CD4-positive, alpha-beta T cell treated with Interleukin-17A for 4 hours (primary cell): ENCODE data around the gene ANKRD10.

Source experiments
- DNase-seq: peaks from one replicate; pipeline ENCODE4 v3.0.0-alpha.2; 2020; ENCODE audit warnings: mixed read lengths

The ANKRD10 gene

DNA sequence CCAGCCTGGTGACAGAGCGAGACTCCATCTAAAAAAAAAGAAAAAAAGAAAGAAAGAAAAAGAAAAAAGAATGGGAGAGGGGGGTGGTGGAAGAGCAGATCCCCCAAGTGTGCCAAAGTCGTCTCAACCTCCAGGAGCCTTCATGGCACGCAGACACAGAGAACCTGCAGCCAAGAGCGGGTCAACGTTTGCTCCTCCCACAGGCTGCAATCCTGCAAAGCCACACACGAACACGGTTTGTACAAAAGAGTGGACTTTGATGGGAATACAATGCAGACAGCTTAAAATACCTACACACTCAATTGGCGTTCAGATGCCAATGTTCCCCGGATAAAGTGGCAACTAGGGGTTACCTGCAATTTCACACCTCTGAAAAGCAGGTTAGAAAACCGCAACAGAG, 29.4 kb downstream of the ANKRD10 start:
- DNase-seq: no peak

GRCh38 chr13:110884517-110884916, 30.4 kb downstream of the ANKRD10 start:
- no peak for DNase-seq

DNA sequence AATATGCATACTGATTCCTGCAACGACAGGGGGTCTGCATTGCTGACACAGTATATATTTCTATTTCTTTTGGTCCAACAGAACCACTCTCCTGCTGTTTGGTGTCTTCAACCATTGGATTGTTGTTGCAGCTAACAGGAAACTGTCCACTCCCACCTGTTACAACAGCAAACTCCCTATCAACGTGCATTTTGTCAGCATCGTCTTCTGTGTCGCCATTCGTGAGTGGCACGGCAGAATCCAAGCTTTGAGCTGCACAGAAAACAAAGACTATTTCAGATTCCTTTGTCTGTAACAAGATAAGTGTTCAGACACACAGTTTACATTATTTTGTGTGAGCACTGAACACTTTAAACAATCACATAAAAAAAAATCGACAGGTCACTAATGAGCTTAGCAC, 31.3 kb downstream of the ANKRD10 start:
- DNase-seq: no peak

GRCh38 chr13:110882972-110883371, 31.9 kb downstream of the ANKRD10 start:
- DNase-seq: no peak

DNA sequence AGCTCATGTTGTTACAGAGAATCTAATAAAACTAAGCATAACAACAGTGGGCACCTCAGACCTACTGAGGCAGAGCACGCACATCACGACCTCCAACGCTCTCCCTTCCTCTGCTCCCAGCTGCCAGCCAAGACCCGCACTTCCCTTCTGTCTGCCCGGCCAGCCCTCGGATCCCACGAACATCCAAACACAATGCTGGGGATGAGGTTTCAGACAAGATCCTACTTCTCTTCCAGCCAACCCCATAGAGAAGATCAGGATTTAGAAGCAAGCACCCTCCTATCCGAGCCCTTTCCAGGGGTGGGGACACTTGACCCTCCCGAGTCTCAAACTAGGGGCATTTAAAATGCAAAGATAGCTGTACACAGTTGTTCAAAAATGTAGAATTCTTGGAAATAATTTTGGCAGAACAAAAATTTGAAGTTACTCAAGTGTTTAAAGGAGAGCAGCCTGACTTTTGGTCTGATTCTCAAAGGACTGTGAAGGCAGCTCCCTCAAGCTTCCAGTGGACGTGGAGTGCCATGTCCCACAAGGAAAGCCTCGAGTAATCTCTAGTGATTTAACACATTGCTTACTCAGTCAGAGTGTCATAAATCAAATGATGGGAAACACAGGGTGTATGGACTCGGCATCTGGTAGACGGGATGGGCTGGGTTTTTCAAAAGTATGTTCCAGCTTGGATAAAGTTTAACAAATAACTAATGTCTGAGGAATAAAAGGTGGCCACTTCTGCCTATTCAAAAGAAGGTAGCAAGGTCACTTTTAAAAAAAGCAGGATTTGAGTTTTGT, 32.8 kb downstream of the ANKRD10 start:
- no peak for DNase-seq

GRCh38 chr13:110880627-110881026, 34.2 kb downstream of the ANKRD10 start:
- DNase-seq: no peak

DNA sequence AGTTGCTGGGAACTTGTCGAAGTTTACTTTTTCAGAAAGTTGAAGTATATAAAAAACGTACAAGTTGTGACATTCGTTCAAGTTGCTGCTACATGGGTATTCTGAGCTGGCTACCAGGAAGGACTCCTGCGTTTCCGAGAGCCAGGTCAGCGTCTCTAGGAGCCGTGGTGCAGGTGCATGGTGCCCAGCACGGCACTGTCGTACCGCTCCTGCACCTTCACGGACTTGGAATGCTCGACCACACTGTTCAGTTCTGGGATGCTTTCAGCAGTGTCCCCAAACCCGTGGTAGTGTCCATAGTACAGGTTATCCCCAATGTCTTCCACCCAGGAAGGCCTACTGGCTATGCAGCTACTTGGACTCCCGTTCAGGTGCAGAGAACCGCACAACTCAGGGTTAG, 35.4 kb downstream of the ANKRD10 start:
- no peak for DNase-seq

GRCh38 chr13:110877737-110878258, 37.1 kb downstream of the ANKRD10 start:
- DNase-seq: no peak

DNA sequence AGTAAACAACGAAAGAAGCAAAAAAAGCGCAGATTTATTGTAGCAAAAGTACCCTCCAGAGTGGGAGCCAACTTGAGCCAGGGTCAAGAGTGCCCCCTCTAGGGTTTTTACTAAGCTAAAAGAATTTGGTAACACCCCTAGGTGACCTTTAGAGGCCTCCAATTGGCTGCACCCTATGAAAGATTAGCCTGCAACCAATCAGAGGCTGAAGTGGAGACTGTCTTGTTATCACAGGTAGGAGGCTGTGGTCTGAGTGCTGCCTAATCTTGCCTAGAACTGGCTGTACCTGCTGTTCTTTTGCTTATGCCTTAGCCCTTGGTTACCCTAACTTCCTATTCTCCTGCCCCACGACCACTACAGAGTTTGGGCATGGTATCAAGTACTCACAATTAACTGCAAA, 38.3 kb downstream of the ANKRD10 start:
- DNase-seq: no peak

DNA sequence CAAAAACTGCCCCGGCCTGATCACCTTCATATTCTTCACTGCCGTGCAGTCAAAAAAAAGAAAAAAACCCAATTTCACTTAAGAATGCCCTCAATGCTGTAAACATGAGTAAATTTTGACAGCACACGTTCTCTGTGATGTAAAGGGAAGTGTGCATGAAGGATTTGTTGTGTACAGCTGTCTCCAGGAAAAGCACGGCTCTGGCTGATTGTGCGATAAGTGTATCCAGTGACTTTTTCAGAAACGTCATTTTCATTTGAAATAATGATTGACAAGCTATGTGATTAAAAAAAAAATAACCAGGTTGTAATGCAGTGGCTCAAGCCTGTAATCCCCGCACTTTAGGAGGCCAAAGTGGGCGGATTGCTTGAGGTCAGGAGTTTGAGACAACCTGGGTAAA, 39.6 kb downstream of the ANKRD10 start:
- no peak for DNase-seq

- DNase-seq: peak; percentile 68
Measured at GRCh38 chr13:110874508-110874960, 40.3 kb downstream of the ANKRD10 start.

GRCh38 chr13:110873639-110874507, 41.0 kb downstream of the ANKRD10 start:
- no peak for DNase-seq

DNA sequence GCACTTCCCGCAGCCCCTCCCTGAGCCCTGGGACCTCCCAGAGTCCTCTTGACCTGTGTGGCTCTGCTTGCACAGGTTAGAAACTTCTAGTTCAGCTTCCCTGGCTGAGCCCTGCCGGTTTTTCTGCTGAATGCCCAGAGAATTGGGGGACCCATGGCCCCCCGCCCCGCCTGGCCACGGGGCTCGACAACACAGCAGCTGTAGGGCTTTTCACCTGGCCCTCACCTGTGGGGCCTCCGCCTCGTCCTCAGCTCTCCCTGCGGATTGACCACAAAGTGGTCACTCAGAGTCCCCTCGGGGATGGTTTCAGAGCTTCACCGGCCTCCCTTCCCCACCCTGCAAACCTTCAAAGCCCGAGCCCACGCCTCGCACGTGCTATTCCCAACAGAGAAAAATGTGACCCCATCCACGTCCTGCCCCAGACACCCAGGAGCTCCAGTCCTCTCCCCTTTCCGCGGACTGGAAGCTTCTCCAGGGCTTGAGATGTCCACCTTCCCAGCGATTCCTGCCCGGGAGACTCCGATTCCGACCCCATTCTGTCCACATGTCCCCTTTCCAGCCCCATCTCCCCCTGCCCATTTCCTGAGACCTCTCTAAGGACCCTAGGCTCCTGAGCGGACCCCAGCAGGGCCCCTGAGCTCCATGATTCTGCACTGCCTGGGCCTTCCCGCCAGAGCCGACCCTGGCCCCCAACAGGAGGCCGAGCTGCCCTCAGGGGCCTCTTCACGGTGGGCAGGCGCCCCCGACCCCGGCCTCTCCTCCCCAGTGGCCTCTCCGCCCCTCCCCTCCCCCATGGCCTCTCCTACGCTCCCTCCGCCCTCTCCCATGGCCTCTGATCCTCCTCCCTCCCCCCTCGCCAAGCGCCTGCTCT, 41.9 kb downstream of the ANKRD10 start:
- DNase-seq: no peak

DNA sequence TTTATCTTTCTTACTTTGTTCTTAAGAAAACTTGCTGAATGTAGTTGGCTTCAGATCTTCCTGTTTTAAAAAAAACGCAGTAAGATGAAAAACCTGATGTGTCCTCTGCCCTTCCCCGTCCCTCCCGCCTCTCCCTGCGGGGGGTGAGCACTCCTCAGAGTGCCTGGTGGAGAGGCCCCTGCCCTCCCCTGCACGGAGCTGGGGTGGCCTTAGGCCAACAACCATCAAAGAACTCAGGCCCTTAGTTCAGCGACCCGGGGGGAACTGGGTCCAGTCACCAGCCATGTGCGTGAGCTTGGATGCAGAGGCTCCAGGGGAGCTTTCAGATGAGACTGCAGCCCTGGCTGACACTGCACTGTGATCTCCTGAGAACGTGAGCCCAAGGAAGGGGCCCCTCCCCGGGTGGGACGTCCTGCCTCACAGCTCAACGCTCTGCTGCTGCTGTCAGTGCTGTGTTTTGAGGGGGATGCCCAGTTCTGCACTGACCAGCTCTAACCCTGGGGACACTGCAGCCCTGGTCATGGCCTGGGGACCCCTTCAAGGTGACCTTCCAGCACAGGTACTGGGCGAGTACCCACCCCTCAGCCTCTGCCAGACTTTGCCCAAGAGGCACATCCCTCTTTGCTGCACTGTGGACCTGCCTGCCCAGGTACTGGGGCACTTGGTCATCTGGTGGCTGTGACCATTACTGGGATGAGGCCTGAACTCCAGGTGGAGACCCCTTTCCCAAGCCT, 42.7 kb downstream of the ANKRD10 start:
- DNase-seq: no peak

GRCh38 chr13:110869805-110870706, 44.8 kb downstream of the ANKRD10 start:
- DNase-seq: no peak

- DNase-seq: no peak
Measured at GRCh38 chr13:110869231-110869804, 45.6 kb downstream of the ANKRD10 start.

- DNase-seq: no peak
Measured at GRCh38 chr13:110868720-110869119, 46.1 kb downstream of the ANKRD10 start.

DNA sequence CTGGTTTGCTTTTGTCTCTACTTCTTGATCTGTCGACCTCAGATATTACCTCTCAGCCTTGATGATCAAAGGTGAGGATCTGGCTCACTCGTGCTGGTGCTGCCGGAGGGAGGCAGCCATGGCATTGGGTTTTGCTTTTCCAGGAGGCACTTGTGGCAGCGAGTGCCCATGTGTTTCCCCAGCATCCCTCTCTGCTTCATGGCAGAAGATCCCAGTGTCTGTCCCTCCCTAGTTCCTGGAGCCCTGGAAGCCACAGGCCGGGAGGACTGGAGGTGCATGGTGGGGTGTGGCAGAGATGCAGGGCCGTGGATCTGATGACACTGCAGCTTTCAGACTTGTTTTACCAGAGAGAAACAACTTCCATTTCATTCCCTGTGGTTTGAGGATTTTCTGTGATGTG, 47.5 kb downstream of the ANKRD10 start:
- no peak for DNase-seq

DNA sequence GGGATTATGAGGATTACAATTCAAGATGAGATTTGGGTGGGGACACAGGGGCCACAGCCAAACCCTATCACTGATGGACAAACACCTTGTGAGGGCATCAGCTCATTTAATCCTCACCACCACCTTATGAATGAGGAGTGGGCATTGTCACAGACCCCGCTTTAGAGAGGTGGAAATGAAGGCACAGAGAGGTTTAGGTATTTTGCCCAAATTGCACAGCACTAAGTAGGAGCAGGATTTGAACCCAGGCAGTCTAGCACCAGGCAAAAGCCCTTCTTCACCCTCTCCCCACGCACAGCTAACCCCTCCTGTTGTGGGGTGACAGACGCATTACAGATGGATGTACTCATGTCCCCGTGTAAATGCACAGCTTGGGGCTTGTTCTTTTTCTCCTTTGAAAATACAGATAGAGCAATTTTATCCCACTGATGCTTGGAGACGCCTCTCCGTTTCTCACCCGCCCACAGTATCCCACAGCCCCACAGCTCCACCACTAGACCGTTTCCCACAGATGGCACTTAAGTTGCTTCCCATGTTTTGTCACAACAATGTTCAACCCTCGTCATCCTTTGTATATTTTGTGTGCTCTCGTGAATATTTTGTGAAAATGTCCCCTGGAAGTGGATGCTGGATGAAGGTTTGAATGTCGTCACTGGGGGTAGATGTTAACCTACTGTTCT, 48.2 kb downstream of the ANKRD10 start:
- no peak for DNase-seq

- DNase-seq: no peak
Measured at GRCh38 chr13:110863685-110864084, 51.2 kb downstream of the ANKRD10 start.
